ENCODE data around the gene YBX1.

The YBX1 gene

GRCh38 chr1:42752284-42752683, 70.1 kb downstream of the YBX1 start:
- TF ChIP-seq CTCF (IDR thresholded peaks at IDR 0.05; ENCODE audit: low read length) (no peak), EZH2 (IDR thresholded peaks at IDR 0.05; ENCODE audit: borderline replicate concordance, low read length) (no peak)
- Histone ChIP-seq H3K27ac (ENCODE audit: low read depth, low read length, poor library complexity, severe bottlenecking) (no peak overlapping the region), H2AFZ (ENCODE audit: low read length) (no peak overlapping the region), H3K27me3 (ENCODE audit: insufficient read depth, low read length) (no peaks in the 10 kb centered on the region), H4K20me1 (ENCODE audit: insufficient read depth, low read length) (no peaks in the 10 kb centered on the region), H3F3A (ENCODE audit: insufficient read depth, low read length) (no peaks in the 10 kb centered on the region), H3K9ac (ENCODE audit: low read length) (no peak overlapping the region), H3K36me3 (ENCODE audit: insufficient read depth, low read length) (peaks cover 58% of the 10 kb centered on the region), H3K4me3 (ENCODE audit: low read depth, low read length, poor library complexity, severe bottlenecking) (no peak overlapping the region), H3K9me2 (ENCODE audit: low read depth, low read length) (no peaks in the 10 kb centered on the region), H3K4me2 (ENCODE audit: low read length) (no peak overlapping the region), H3K4me1 (ENCODE audit: insufficient read depth, low read length, severe bottlenecking) (no peaks in the 10 kb centered on the region), H3K79me2 (ENCODE audit: insufficient read depth, low read length) (no peaks in the 10 kb centered on the region), H3K9me3 (ENCODE audit: low read length) (no peaks in the 10 kb centered on the region)

DNA sequence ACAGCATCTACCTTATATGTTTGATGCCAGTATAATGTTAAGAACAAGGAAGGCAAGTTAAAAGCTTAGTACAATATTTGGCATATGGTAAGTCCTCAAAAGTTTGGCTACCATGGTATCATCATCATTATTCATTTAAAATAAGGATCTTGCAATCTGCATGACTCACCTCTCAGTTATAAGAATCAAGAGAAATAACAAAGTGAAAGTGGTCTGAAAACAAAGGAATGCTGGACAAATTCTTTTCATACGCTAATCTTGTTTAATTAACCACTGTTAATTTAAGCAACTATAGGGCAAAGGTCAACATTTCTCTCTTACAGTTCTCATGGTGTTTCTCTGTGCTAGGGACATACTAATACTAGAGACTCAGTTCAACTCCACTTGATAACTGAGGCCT, 70.9 kb downstream of the YBX1 start:
- Histone ChIP-seq H3K9me3 (ENCODE audit: low read length) (no peaks in the 10 kb centered on the region), H3K27ac (ENCODE audit: low read depth, low read length, poor library complexity, severe bottlenecking) (no peak overlapping the region), H3F3A (ENCODE audit: insufficient read depth, low read length) (no peaks in the 10 kb centered on the region), H3K79me2 (ENCODE audit: insufficient read depth, low read length) (no peaks in the 10 kb centered on the region), H3K9ac (ENCODE audit: low read length) (no peak overlapping the region), H2AFZ (ENCODE audit: low read length) (no peak overlapping the region), H3K27me3 (ENCODE audit: insufficient read depth, low read length) (no peaks in the 10 kb centered on the region), H3K4me3 (ENCODE audit: low read depth, low read length, poor library complexity, severe bottlenecking) (no peak overlapping the region), H3K36me3 (ENCODE audit: insufficient read depth, low read length) (peaks cover 66% of the 10 kb centered on the region), H3K4me2 (ENCODE audit: low read length) (no peak overlapping the region), H3K4me1 (ENCODE audit: insufficient read depth, low read length, severe bottlenecking) (no peaks in the 10 kb centered on the region), H4K20me1 (ENCODE audit: insufficient read depth, low read length) (no peaks in the 10 kb centered on the region), H3K9me2 (ENCODE audit: low read depth, low read length) (no peaks in the 10 kb centered on the region)
- TF ChIP-seq EZH2 (IDR thresholded peaks at IDR 0.05; ENCODE audit: borderline replicate concordance, low read length) (no peak), CTCF (IDR thresholded peaks at IDR 0.05; ENCODE audit: low read length) (no peak)
